NCI-H187 treated with DMSO at 0.1 percent for 48 hours (cell line): ENCODE data around the gene FMN1.

Source experiments
- DNase-seq: peaks from one replicate; lab custom pipeline; 2025; lab: John Stamatoyannopoulos, UW

FMN1 gene

GRCh38 chr15:32765236-32765635, 429.3 kb downstream of the FMN1 start:
- no peak for DNase-seq

- DNase-seq: no peak
These were observed 431.2 kb downstream of the FMN1 start for GRCh38 chr15:32763295-32763694.

GRCh38 chr15:32757426-32757825, 437.1 kb downstream of the FMN1 start:
- no peak for DNase-seq

GRCh38 chr15:32750979-32751378, 443.5 kb downstream of the FMN1 start:
- DNase-seq: no peak

DNA sequence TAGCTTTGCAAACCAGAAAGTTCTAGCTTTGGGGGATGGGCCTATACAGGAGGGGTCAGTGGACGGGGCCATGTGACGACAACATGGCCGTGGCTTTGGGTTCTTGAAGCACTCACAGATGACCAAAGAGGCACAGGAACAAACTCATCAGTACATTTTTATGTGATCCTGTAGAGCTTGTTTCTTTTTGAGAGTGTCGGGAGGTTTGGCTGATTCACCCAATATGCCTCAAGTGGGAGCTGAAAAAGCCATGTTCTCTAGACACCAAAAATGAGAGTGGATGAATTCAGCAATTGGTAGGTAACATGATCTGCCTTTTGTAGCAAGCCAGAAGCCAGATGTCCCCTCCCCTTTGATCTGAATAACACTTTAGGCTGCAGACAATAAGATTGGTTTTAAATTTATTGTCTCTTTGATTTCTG, 446.6 kb downstream of the FMN1 start:
- peak; percentile 13 for DNase-seq

- DNase-seq: no peak
These were observed 448.2 kb downstream of the FMN1 start for GRCh38 chr15:32746116-32746857.

- DNase-seq: no peak
These were observed 450.9 kb downstream of the FMN1 start for GRCh38 chr15:32743411-32744140.

GRCh38 chr15:32739522-32740063, 454.9 kb downstream of the FMN1 start:
- no peak for DNase-seq

DNA sequence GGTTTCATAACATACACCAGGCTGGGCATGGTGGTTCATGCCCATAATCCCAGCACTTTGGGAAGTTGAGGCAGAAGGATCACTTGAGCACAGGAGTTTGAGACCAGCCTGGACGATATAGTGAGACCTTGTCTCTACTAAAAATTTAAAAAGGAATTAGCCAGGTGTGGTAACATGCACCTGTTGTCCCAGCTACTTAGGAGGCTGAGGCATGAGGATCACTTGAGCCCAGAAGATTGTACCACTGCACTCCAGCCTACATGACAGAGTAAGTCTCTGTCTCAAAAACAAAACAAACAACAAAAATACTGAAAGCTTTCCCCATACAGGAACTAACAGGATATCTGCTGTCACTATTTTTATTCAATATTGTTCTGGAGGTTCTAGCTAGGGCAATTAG, 455.8 kb downstream of the FMN1 start:
- DNase-seq: no peak

- DNase-seq: no peak
These were observed 457.2 kb downstream of the FMN1 start for GRCh38 chr15:32737304-32737703.

GRCh38 chr15:32736701-32737061, 457.8 kb downstream of the FMN1 start:
- DNase-seq: no peak

DNA sequence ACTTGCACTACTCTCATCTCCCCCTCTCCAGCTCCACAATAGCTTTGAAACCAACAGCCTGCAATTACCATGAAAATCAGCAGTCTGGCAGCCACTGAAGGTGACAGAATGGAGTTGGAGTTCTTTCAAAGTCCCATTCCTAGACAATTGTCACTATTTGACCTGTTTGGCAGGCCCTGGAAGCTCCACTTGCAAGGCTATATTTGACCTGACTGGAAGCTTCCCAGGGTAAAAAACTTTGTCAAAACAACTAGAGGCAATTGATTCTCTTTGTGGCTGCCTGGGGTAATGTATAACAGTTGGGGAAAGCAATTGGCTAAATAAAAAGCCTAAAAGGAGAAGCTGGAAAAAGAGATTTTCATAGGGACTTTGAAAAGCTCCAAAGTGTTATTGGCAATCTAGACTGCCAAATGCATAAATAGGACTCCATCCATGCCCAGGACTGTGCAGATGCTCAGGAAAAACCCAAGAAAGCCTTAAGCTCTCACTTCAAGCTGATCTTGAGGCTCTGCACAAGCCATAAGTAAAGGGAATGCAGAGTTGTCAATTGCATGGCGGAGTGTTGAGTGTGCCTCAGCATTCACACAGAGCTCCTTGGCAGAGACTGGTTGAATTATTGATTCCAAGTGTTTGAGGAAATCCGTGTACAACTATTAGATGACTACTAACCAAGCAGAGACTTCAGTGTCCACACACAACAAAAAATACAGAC, 458.4 kb downstream of the FMN1 start:
- no peak for DNase-seq

DNA sequence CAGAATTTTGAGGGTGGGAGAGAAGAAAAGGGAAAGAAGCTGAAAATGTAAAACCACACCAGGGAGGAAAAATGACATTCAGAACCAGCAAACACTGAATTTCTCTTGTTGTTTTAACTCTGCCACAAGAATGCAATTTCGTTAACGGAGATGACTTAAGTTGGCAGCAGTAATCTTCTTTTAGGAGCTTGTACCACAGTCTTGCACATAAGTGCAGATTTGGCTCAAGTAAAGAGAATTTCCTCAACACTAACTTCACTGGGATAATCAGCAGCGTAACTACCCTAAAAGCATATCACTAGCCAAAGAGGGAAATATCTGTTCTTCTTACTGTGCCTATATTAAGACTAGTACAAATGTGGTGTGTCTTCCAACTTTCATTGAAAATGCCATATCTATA, 461.2 kb downstream of the FMN1 start:
- DNase-seq: no peak

DNA sequence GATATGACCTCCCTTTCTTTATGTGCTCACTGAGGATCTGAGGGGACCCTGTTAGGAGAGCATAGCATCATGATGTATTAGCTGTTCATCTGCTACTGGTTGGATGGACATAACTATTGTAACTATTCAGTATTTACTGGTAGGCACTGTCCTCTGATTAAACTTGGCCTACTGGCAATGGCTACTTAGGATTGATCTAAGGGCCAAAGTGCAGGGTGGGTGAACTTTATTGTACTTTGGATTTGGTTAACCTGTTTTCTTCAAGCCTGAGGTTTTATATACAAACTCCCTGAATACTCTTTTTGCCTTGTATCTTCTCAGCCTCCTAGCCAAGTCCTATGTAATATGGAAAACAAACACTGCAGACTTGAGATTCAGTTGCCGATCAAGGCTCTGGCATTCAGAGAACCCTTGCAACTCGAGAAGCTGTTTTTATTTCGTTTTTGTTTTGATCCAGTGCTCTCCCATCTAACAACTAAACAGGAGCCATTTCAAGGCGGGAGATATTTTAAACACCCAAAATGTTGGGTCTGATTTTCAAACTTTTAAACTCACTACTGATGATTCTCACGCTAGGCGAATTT, 461.8 kb downstream of the FMN1 start:
- no peak for DNase-seq

DNA sequence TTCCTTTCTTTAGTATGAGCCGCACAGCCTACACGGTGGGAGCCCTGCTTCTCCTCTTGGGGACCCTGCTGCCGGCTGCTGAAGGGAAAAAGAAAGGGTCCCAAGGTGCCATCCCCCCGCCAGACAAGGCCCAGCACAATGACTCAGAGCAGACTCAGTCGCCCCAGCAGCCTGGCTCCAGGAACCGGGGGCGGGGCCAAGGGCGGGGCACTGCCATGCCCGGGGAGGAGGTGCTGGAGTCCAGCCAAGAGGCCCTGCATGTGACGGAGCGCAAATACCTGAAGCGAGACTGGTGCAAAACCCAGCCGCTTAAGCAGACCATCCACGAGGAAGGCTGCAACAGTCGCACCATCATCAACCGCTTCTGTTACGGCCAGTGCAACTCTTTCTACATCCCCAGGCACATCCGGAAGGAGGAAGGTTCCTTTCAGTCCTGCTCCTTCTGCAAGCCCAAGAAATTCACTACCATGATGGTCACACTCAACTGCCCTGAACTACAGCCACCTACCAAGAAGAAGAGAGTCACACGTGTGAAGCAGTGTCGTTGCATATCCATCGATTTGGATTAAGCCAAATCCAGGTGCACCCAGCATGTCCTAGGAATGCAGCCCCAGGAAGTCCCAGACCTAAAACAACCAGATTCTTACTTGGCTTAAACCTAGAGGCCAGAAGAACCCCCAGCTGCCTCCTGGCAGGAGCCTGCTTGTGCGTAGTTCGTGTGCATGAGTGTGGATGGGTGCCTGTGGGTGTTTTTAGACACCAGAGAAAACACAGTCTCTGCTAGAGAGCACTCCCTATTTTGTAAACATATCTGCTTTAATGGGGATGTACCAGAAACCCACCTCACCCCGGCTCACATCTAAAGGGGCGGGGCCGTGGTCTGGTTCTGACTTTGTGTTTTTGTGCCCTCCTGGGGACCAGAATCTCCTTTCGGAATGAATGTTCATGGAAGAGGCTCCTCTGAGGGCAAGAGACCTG, 463.5 kb downstream of the FMN1 start:
- DNase-seq: no peak

DNA sequence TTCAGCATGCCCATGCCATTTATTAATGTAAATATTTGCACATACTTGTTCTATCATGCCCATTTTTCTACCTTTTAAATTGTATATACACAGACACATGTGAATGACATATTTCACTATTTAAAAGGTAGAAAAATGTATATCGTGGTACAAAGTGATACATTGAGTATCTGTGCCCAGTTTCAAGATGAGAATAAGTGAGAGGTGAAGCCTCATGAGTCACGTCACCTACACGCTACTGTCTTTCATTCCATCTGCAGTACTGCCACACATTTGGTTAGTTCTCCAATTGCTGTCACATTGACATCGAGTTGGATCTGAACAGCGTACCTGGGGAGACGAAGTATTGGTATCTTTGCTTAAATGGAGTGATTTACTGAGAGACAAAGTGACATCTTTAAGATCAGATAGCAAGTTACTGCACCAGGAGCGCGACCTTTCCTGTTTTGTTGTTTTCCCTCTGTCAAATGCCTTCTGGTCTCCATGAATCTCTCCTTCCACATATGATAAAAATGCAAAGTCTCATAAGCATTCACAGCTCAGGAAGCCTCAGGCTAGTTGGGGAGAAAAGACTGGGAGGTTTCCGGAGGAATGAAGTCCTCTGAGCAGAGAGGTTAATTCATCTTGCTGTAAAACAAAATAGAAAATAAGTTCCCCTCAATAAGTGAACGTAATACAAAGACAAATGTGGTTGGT, 464.7 kb downstream of the FMN1 start:
- no peak for DNase-seq

- DNase-seq: no peak
These were observed 471.2 kb downstream of the FMN1 start for GRCh38 chr15:32723171-32723948.

DNA sequence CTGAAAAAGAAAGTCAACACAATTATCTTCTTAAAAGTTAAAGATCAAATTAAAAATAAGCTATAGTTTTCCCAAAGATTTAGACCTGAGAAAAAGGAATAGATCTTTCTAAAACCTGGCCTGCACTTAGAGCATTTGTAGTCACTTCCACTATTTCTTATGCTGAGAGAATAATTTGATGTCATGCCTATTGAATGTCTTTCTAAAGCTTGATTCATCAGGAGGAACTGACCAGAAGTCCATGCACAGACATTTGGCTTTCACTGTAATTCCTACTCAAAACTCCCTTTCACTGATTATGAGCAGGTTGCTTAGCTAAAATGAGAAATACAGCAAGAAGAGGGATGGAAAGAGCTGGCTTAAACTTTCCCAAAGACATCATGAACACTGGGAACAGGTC, 472.4 kb downstream of the FMN1 start:
- DNase-seq: no peak

- DNase-seq: no peak
These were observed 472.9 kb downstream of the FMN1 start for GRCh38 chr15:32721596-32721995.
